ENCODE data around the gene PDE1A. TPM values are rescaled to one million over a fixed set of nuclear protein-coding genes. Genes with fewer than 3 reads are reported as not detected.
"Not testable (repeated sequence)": the region's sequence is repeated elsewhere in the genome, so short reads cannot be mapped to it uniquely, and the experiment has no call there.

The PDE1A gene
- total and polyA plus RNA-seq, 2 of the 13 experiments (the other 11 are each of a cell fraction or from before 2014, with no cell fraction given) = not detected

- H2AFZ ChIP-seq (ENCODE audit: low read length); ATAC-seq; in situ Hi-C loops (cut with HindIII; ENCODE audit: extremely low pct_ligation_motif_present, low pct_unique_long_range_greater_than_20kb); H3K27ac ChIP-seq (ENCODE audit: extremely low read length, insufficient read depth, low read length); H3K4me1 ChIP-seq (ENCODE audit: insufficient read depth, low read length); FAIRE-seq; H3K9ac ChIP-seq (ENCODE audit: insufficient read depth, low read depth, low read length); H3K4me2 ChIP-seq (ENCODE audit: low read depth, low read length); DNase-seq (ENCODE audit: low spot score); H3K79me2 ChIP-seq (ENCODE audit: insufficient read depth, low read length); H3K4me3 ChIP-seq (replicated peaks in 1 of 3; ENCODE audit: insufficient read depth in 1 of 3, low read depth in 2 of 3, low read length in 3 of 3); H3K36me3 ChIP-seq (replicated peaks in 1 of 2; ENCODE audit: control insufficient read depth in 1 of 2, insufficient read depth in 2 of 2, low read length in 2 of 2); H3K27me3 ChIP-seq (ENCODE audit: control insufficient read depth in 1 of 2, insufficient read depth in 2 of 2, low read length in 2 of 2); H4K20me1 ChIP-seq (ENCODE audit: insufficient read depth, low read length); BruUV-seq (replicated peaks); intact Hi-C loops (cut with micrococcal nuclease; ENCODE audit: unreplicated experiment); CTCF ChIA-PET (ENCODE audit: low intra/inter-chr PET ratio, low total read pairs); POLR2A ChIA-PET: not testable (repeated sequence)
- 1% methylated on average over 6 of the region's 6 CpGs for WGBS (ENCODE audit: low lambda C conversion rate)
- H3K9me3 ChIP-seq (ENCODE audit: low read length) = peaks cover 17% of the 10 kb centered on the region; the same call in 1 of the 2 replicates
Observed at GRCh38 chr2:182276662-182277061, 150.2 kb downstream of the PDE1A start.

- no TSS peak for BruUV-seq (replicated peaks)
- H3K9ac ChIP-seq (ENCODE audit: insufficient read depth, low read depth, low read length) = no peak overlapping the region
- DNase-seq (ENCODE audit: low spot score) (no peak), FAIRE-seq (no peak), ATAC-seq (no peak)
- POLR2A ChIA-PET = no interaction called here
- H3K9me3 ChIP-seq (ENCODE audit: low read length) = no peaks in the 10 kb centered on the region
- H2AFZ ChIP-seq (ENCODE audit: low read length) = no peak overlapping the region
- H3K36me3 ChIP-seq (replicated peaks in 1 of 2; ENCODE audit: control insufficient read depth in 1 of 2, insufficient read depth in 2 of 2, low read length in 2 of 2) = no peaks in the 10 kb centered on the region
- H3K4me1 ChIP-seq (ENCODE audit: insufficient read depth, low read length) = no peaks in the 10 kb centered on the region
- H4K20me1 ChIP-seq (ENCODE audit: insufficient read depth, low read length) = no peaks in the 10 kb centered on the region; the same call in 1 of the 2 replicates
- TF ChIP-seq ZNF703 (CRISPR knock-in tag; IDR thresholded peaks at IDR 0.05; ENCODE audit: borderline replicate concordance) = no peak
- TF ChIP-seq ZNF513 (CRISPR knock-in tag; conservative IDR thresholded peaks at IDR 0.05) = no peak
- TF ChIP-seq KMT2B (CRISPR knock-in tag; IDR thresholded peaks at IDR 0.05) = no peak
- no peak for TF ChIP-seq KAT8 (CRISPR knock-in tag; IDR thresholded peaks at IDR 0.05)
- TF ChIP-seq ZNF605 (CRISPR knock-in tag; IDR thresholded peaks at IDR 0.05) = no peak
- no peak overlapping the region for H3K27ac ChIP-seq (ENCODE audit: extremely low read length, insufficient read depth, low read length)
- no peaks in the 10 kb centered on the region for H3K79me2 ChIP-seq (ENCODE audit: insufficient read depth, low read length)
- no peaks in the 10 kb centered on the region for H3K27me3 ChIP-seq (ENCODE audit: control insufficient read depth in 1 of 2, insufficient read depth in 2 of 2, low read length in 2 of 2)
- CTCF ChIA-PET (ENCODE audit: low intra/inter-chr PET ratio, low total read pairs) = no interaction called here
- no peak overlapping the region for H3K4me2 ChIP-seq (ENCODE audit: low read depth, low read length)
- in situ Hi-C loops (cut with HindIII; ENCODE audit: extremely low pct_ligation_motif_present, low pct_unique_long_range_greater_than_20kb) (no loop called here), intact Hi-C loops (cut with micrococcal nuclease; ENCODE audit: unreplicated experiment) (no loop called here)
- WGBS (ENCODE audit: low lambda C conversion rate) = 0% methylated on average over 1 of the region's 1 CpG
- no peak overlapping the region for H3K4me3 ChIP-seq (replicated peaks in 1 of 3; ENCODE audit: insufficient read depth in 1 of 3, low read depth in 2 of 3, low read length in 3 of 3)
Observed at GRCh38 chr2:182267971-182268370, 158.9 kb downstream of the PDE1A start.

Data from HepG2 (cell line).